ENCODE results near the gene SLC19A1.

The SLC19A1 gene

GRCh38 chr21:45515241-45516061, 26.8 kb downstream of the SLC19A1 start:
- DNase-seq, result no peak

GRCh38 chr21:45514311-45515021, 27.8 kb downstream of the SLC19A1 start:
- DNase-seq, result no peak

- no peak for DNase-seq
Measured at GRCh38 chr21:45513741-45514310, 28.4 kb downstream of the SLC19A1 start.

GRCh38 chr21:45513003-45513717, 29.1 kb downstream of the SLC19A1 start:
- no peak for DNase-seq

- DNase-seq, result no peak
Measured at GRCh38 chr21:45512626-45513002, 29.6 kb downstream of the SLC19A1 start.

GRCh38 chr21:45511661-45512431, 30.4 kb downstream of the SLC19A1 start:
- no peak for DNase-seq

GRCh38 chr21:45511007-45511406, 31.2 kb downstream of the SLC19A1 start:
- no peak for DNase-seq

- DNase-seq, result no peak
Measured at GRCh38 chr21:45510466-45510955, 31.7 kb downstream of the SLC19A1 start.

- no peak for DNase-seq
Measured at GRCh38 chr21:45509566-45510465, 32.4 kb downstream of the SLC19A1 start.

- no peak for DNase-seq
Measured at GRCh38 chr21:45508607-45509565, 33.4 kb downstream of the SLC19A1 start.

- no peak for DNase-seq
Measured at GRCh38 chr21:45507888-45508508, 34.2 kb downstream of the SLC19A1 start.

GRCh38 chr21:45507523-45507875, 34.7 kb downstream of the SLC19A1 start:
- DNase-seq, result no peak

- DNase-seq, result no peak
Measured at GRCh38 chr21:45506836-45507522, 35.3 kb downstream of the SLC19A1 start.

GRCh38 chr21:45506241-45506817, 35.9 kb downstream of the SLC19A1 start:
- no peak for DNase-seq

- DNase-seq, result no peak
Measured at GRCh38 chr21:45505416-45506021, 36.7 kb downstream of the SLC19A1 start.

- DNase-seq, result no peak
Measured at GRCh38 chr21:45504516-45505415, 37.5 kb downstream of the SLC19A1 start.

- no peak for DNase-seq
Measured at GRCh38 chr21:45504021-45504515, 38.2 kb downstream of the SLC19A1 start.

Measured in fibroblast of upper back skin (primary cell).